ENCODE results near the gene METRNL.

METRNL gene

DNA sequence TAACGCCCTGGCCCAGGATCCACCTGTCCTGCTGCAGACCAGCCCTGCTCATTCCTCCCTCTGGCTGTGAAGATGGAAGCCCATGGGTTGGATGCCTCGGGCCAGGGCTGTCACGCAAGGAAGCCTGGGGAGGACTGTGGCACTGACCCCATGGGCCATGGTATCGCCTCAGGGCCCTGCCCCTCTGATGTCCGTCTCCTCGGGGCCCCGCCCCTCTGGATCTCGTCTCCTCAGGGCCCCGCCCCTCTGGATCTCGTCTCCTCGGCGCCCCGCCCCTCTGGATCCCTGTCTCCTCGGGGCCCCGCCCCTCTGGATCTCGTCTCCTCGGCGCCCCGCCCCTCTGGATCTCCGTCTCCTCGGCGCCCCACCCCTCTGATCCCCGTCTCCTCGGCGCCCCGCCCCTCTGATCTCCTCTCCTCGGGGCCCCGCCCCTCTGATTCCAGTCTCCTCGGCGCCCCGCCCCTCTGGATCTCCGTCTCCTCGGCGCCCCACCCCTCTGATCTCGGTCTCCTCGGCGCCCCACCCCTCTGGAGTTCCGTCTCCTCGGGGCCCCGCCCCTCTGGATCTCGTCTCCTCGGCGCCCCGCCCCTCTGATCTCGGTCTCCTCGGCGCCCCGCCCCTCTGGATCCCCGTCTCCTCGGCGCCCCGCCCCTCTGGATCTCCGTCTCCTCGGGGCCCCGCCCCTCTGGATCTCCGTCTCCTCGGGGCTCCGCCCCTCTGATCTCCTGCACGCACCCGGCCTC, 24.0 kb downstream of the METRNL start:
- ATAC-seq (replicated peaks): no peak
- H3K27me3 Mint-ChIP-seq: peaks cover 27 to 60% of the 10 kb centered on the region in 2 donors
- no peaks in the 10 kb centered on the region for H3K9me3 Mint-ChIP-seq
- no peak for DNase-seq
- H3K27ac Mint-ChIP-seq: no peak overlapping the region
- H3K4me1 Mint-ChIP-seq: peaks cover 17 to 29% of the 10 kb centered on the region in 2 donors
- H3K4me3 Mint-ChIP-seq: peak overlapping the region in 1 of 2 donors; percentile 61
- no peaks in the 10 kb centered on the region for H3K36me3 Mint-ChIP-seq

DNA sequence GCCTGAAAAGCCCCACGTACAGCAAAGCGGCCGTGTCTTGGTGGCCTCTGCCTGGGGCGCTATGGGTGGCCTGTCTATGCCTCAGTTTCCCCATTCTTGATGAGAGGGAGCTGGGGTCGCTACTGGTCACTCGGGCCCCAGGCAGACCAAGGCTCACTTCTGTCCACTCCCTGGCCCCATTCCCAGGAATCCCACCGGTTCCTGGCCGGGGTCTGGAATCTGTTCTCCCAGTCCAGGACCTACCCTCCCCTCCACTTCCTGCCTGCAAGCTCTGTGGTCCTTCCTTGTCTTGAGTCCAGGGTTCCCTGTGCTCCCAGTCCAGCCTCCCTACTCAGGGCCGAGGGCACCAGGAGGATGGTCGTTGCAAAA, 24.5 kb downstream of the METRNL start:
- peak overlapping the region in 1 of 2 donors; percentile 61 for H3K4me3 Mint-ChIP-seq
- no peaks in the 10 kb centered on the region for H3K36me3 Mint-ChIP-seq
- H3K27me3 Mint-ChIP-seq: peaks cover 32 to 63% of the 10 kb centered on the region in 2 donors
- no peak overlapping the region for H3K27ac Mint-ChIP-seq
- DNase-seq: no peak
- H3K4me1 Mint-ChIP-seq: peaks cover 16 to 24% of the 10 kb centered on the region in 2 donors
- no peaks in the 10 kb centered on the region for H3K9me3 Mint-ChIP-seq
- ATAC-seq (replicated peaks): no peak

DNA sequence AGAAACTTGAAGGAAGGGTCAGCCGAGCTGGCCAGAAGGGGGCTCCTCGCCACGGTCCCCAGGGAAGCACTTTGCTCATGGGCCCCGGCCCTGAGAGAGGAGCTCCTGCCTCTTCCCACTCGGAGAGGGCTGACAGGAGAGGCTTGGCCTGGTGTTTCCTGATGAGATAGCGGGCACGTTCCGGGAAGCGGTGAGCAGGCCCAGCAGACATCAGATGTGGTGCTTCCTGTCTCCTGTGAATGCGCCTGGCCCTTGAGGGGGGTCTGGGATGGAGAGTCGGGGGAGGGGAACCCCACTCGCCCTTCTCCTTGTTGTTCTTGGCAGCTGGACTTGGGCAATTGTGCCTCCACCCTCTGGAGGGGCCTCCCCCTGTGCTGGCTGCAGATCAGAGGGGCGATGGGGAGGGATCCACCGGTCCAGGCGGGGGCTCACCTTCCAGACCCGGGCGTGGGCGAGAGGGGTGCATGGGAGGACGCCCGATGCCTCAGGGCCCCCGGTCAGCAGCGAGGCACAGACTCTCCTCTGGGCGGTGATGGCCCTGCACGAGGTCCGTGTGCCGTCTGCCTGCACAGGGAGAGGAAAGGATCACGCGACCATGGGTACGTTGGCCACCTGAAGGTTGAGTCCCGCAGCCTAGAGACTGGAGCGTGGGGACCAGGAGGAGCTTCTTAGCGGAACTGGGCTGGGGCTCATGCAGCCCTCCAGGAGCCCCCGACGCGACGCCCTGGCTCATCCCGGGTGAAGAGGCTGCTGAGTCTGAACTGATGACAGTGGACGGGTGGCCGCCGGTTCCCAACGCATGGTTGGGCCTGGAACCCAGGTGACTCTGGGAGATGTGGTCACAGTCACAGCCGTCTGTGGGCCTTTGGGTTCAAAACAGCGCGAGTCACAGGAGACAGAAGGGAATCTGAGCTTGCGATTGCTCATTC, 25.4 kb downstream of the METRNL start:
- Mint-ChIP-seq H3K27me3 (peaks cover 39 to 66% of the 10 kb centered on the region in 2 donors), H3K36me3 (no peaks in the 10 kb centered on the region), H3K4me3 (no peak overlapping the region), H3K4me1 (peaks cover 12 to 15% of the 10 kb centered on the region in 2 donors), H3K27ac (no peak overlapping the region), H3K9me3 (no peaks in the 10 kb centered on the region)
- no peak for ATAC-seq (replicated peaks)
- no peak for DNase-seq

DNA sequence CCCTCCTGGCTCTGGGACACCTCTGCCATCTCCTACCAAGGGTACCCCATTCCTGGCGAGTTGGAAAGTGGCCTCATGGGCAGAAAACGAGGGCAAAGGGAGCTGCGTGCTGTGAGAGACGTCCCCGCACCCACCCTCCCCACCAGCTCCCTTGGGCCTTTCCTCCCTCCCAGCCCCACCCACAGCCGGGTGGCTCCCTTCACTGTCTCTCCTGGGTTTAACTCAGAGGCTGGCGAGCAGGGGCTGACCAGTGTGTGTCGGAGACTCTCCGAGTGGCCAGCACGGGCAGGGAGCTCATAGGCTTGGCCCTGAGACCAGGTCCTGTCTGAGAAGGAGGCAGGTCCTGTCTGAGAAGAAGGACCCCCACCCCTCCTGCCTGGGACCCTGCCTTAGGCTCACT, 26.1 kb downstream of the METRNL start:
- no peak overlapping the region for H3K27ac Mint-ChIP-seq
- DNase-seq (no peak), ATAC-seq (replicated peaks) (no peak)
- H3K27me3 Mint-ChIP-seq: peaks cover 44 to 65% of the 10 kb centered on the region in 2 donors
- peaks cover 10 to 11% of the 10 kb centered on the region in 2 donors for H3K4me1 Mint-ChIP-seq
- H3K36me3 Mint-ChIP-seq: no peaks in the 10 kb centered on the region
- no peaks in the 10 kb centered on the region for H3K9me3 Mint-ChIP-seq
- H3K4me3 Mint-ChIP-seq: no peak overlapping the region

DNA sequence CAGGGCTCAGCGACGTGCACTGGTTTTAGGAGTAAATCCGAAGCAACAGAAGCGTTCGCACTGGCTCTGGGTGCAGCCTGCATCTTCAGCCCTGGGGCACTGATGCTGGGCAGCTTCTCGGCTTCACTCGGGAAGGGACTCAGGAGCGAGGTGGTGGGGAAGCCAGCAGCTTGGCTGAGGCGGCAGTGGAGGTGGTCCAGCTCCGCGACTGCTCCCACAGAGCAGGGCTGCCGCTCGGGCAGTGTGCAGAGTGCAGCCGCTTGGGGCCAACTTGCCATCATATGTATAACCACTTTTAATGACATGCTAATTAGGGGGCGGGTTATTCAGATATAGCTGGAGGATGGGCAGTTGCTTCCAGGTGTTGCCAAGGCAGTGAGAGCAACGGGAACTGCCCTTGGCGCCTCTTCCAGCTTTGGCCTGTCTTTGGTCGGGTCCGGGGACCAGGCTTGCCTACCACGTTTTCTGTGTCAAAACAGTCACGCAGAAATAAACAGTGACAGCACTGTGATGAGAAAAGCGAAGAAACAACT, 26.7 kb downstream of the METRNL start:
- H3K9me3 Mint-ChIP-seq: no peaks in the 10 kb centered on the region
- H3K36me3 Mint-ChIP-seq: no peaks in the 10 kb centered on the region
- ATAC-seq (replicated peaks) (no peak), DNase-seq (no peak)
- peaks cover 50 to 65% of the 10 kb centered on the region in 2 donors for H3K27me3 Mint-ChIP-seq
- no peak overlapping the region for H3K27ac Mint-ChIP-seq
- H3K4me1 Mint-ChIP-seq: peaks cover 6% of the 10 kb centered on the region in 2 donors
- H3K4me3 Mint-ChIP-seq: no peak overlapping the region

DNA sequence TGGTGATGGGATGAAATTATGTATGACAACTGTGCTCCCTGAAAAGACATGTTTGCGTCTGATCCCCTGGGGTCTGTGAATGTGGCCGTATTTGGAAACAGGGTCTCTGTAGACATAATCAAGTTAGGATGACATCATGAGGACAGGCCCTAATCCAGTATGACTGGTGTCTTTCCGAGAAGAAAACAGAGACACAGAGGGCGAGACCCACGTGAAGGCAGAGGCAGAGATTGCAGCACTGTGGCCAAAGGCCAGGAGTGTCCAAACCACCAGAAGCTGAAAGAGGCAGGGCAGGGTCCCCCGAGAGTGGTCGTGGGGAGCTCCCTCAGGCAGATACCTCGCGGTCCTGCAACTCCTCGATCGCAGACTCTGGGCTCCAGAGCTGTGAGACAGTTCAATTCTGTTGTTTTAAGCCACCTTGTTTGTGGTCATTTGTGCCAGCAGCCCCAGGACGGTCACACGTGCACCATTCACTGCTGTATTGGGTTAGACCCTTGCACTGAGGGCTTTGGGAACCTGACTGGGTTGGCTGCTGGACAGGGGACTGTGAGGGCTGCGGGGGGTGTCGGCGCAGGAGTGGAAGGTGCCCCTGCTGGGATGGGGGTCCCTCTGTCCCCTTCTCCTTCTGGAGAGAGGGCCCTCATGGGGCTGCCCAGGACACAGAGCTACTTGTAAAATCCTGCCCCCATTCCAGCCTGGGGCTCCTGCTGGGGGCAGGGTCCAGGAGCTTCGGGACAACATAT, 27.7 kb downstream of the METRNL start:
- Mint-ChIP-seq H3K27me3 (peaks cover 49 to 70% of the 10 kb centered on the region in 2 donors), H3K36me3 (no peaks in the 10 kb centered on the region), H3K4me3 (no peak overlapping the region), H3K9me3 (no peaks in the 10 kb centered on the region), H3K27ac (no peak overlapping the region), H3K4me1 (peaks cover 0 to 4% of the 10 kb centered on the region in 2 donors)
- no peak for DNase-seq
- ATAC-seq (replicated peaks): no peak

DNA sequence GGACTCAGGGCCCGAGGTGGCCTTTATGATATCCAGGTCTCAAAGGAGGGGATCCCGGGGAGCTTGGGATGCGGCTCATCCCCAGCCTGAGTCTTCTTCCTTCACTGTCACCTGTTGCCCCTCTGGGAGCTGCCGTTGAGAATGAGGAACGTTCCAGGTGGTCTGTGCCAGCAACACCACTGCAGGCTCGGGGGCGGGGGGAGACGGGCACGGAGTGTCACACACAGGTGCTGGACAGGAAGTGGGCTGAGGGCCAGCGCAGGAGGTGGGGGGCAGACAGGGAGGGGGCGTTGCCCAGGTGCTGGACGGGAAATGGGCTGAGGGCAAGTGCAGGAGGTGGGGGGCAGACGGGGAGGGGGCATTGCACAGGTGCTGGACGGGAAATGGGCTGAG, 28.2 kb downstream of the METRNL start:
- H3K27ac Mint-ChIP-seq: no peak overlapping the region
- no peak for DNase-seq
- no peak for ATAC-seq (replicated peaks)
- H3K36me3 Mint-ChIP-seq: no peaks in the 10 kb centered on the region
- H3K4me1 Mint-ChIP-seq: peaks cover 0 to 4% of the 10 kb centered on the region in 2 donors
- no peaks in the 10 kb centered on the region for H3K9me3 Mint-ChIP-seq
- no peak overlapping the region for H3K4me3 Mint-ChIP-seq
- H3K27me3 Mint-ChIP-seq: peaks cover 49 to 72% of the 10 kb centered on the region in 2 donors

DNA sequence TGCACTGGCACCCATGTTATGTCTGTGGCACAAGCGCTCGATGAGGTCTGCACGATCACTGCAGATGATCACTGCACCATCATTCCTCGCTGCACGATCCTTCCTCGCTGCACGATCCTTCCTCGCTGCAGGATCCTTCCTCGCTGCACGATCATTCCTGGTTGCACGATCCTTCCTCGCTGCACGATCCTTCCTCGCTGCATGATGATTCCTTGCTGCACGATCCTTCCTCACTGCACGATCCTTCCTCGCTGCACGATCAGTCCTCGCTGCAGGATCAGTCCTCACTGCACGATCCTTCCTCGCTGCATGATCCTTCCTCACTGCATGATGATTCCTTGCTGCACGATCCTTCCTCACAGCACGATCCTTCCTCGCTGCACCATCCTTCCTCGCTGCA, 29.3 kb downstream of the METRNL start:
- Mint-ChIP-seq H3K4me1 (peaks cover 0 to 4% of the 10 kb centered on the region in 2 donors), H3K4me3 (no peak overlapping the region), H3K36me3 (no peaks in the 10 kb centered on the region), H3K27me3 (peaks cover 49 to 75% of the 10 kb centered on the region in 2 donors), H3K27ac (no peak overlapping the region), H3K9me3 (no peaks in the 10 kb centered on the region)
- DNase-seq (no peak), ATAC-seq (replicated peaks) (no peak)

DNA sequence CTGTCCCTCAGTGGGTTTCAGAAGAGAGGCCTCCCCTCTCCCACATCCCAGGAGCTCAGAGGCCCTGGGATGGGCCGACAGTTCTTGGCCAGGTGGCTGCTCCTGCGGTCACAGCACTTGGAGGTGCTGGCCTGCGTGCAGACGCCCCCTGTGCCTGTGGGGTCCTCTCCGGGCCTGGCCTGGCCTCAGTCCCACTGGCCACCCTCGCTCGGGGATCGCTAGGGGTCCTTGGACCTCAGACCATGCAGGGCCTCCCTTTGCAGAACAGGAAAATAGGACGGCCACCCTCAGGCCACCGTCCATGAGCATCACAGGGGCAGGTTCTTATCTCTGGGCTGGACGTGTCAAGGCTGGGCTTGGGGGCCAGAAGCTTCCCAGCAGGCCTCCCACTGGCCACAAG, 30.0 kb downstream of the METRNL start:
- ATAC-seq (replicated peaks) (no peak), DNase-seq (no peak)
- Mint-ChIP-seq H3K27me3 (peaks cover 49 to 69% of the 10 kb centered on the region in 2 donors), H3K27ac (no peak overlapping the region), H3K36me3 (no peaks in the 10 kb centered on the region), H3K9me3 (no peaks in the 10 kb centered on the region), H3K4me1 (peaks cover 0 to 2% of the 10 kb centered on the region in 2 donors), H3K4me3 (no peak overlapping the region)

DNA sequence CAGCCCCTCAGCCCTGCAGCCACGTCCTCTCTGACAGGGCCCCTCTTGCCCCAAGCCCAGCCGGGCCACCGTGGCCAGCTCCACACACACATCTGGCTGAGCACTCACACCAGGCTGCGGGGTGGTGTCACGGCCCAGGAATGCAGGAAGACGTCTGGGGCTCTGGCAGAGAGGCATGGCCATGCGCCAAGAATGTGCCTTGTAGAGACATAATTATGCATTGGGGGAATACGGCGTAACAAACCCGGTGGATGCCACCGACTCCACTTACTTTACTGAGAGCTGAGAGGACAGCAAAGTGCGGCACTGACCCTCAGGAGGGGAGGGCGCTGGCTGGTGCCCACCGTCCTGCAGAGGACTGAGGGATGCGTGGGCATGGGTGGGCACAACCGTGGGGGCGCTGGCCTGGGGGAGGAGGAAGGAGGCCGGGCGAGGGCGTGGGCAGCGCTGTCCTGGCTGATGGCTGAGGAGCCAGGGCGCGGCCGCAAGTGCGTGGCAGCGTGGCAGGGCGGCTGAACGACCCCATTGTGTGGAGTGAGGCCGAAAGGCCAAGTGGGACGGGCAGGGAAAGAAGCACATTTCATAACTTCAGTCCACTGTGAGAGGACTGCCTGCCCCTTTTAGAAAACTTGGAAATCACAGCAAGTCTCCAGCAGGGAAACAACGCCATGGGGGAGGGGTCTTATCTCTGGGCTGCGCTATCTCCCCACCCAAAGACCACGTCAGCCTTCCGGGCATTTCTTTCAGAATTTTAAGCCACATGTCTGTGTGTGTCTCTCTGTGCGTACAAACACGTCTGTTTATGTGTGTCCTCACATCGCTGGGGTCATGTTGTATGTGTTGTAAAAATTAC, 30.6 kb downstream of the METRNL start:
- no peaks in the 10 kb centered on the region for H3K36me3 Mint-ChIP-seq
- H3K27me3 Mint-ChIP-seq: peaks cover 45 to 62% of the 10 kb centered on the region in 2 donors
- H3K4me1 Mint-ChIP-seq: peaks cover 0 to 2% of the 10 kb centered on the region in 2 donors
- H3K9me3 Mint-ChIP-seq: no peaks in the 10 kb centered on the region
- ATAC-seq (replicated peaks) (no peak), DNase-seq (no peak)
- no peak overlapping the region for H3K27ac Mint-ChIP-seq
- no peak overlapping the region for H3K4me3 Mint-ChIP-seq

DNA sequence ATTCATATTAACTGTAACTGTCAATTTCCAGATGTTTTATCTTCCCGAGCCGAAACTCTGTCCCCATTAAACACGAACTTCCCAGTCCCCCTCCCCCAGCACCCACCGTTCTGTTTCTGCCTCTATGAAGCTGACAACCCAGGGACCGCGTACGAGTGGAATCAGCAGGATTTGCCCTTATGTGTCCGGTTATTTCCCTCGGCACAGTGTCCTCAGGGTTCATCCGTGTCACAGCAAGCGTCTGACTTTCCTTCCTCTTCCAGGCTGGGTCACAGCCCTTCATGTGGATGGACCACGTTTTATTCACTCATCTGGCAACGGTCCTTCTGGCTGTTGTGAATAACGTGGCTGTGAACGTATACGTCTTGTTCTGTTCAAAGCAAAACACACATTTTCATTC, 31.3 kb downstream of the METRNL start:
- Mint-ChIP-seq H3K36me3 (no peaks in the 10 kb centered on the region), H3K9me3 (no peaks in the 10 kb centered on the region), H3K4me1 (peaks cover under 1 to 2% of the 10 kb centered on the region in 2 donors), H3K27ac (no peak overlapping the region), H3K27me3 (peaks cover 50 to 58% of the 10 kb centered on the region in 2 donors), H3K4me3 (no peak overlapping the region)
- DNase-seq (no peak), ATAC-seq (replicated peaks) (no peak)

DNA sequence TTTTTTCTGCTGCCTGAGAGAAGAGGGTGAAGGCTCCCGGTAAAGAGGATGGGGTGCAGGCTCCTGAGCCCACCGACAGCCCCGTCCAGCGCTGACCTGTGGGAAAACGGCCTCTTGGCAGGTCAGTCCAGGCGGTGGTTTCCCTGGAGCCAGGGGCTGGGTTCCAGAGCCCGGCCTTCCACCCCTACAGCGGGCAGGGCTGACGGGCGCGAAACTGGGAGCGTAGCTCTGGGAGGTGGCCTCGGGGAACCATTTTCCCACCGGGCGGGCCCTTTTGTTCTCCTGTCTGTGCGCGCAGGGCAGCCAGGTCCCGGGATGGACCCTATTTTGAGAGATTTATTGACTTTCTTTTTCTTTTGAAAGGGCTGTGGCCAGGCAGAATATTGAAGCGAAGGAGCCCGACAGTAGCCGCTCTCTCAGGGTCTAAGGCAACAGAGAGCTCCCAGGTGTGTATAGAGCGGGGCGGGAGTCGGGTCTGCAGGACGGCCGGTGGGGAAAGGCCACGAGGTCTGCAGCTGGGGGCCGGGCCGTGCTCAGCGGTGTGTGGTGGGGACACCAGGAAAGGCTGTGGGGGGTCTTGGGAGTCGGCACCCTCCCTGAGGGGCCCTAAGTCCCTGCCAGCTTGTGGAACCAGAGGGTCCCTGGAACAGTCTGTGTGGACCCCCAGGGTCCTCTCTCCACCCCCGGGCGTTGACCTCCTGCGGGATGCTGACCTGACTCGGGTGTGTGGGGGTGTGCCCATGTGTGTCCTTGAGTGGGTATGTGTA, 32.3 kb downstream of the METRNL start:
- no peak overlapping the region for H3K27ac Mint-ChIP-seq

DNA sequence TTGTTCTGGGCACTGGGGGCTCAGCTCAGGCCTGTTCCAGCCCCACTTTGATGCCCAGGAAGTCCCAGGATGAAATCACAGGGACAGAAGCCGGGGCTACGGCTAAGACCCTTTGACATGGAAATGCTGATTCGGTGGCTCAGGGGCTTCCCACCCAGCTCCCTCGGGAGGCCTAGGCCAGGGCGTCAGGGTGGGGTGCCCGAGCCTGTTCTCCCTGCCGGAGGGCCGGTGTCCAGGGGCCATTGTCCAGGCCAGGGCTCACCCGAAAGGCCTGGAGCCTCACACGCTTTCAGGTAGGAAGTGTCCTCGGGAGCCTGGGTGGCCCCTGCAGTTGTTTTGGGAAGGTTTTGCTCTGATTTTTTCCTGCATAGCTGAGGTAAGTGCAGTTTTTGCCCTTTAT, 34.0 kb downstream of the METRNL start:
- H3K4me3 Mint-ChIP-seq: no peak overlapping the region
- H3K27me3 Mint-ChIP-seq: peaks cover 43 to 55% of the 10 kb centered on the region in 2 donors
- DNase-seq (no peak), ATAC-seq (replicated peaks) (no peak)
- no peaks in the 10 kb centered on the region for H3K9me3 Mint-ChIP-seq
- no peak overlapping the region for H3K27ac Mint-ChIP-seq
- H3K4me1 Mint-ChIP-seq: peaks cover 3 to 8% of the 10 kb centered on the region in 2 donors
- no peaks in the 10 kb centered on the region for H3K36me3 Mint-ChIP-seq

More for the DNA sequence above, 32.3 kb downstream of the METRNL start:
- H3K36me3 Mint-ChIP-seq: no peaks in the 10 kb centered on the region
- ATAC-seq (replicated peaks) (no peak), DNase-seq (no peak)
- no peak overlapping the region for H3K4me3 Mint-ChIP-seq
- peaks cover 2 to 5% of the 10 kb centered on the region in 2 donors for H3K4me1 Mint-ChIP-seq
- H3K9me3 Mint-ChIP-seq: no peaks in the 10 kb centered on the region
- peaks cover 58 to 66% of the 10 kb centered on the region in 2 donors for H3K27me3 Mint-ChIP-seq

All from stimulated activated naive B cell treated with anti-CD40 and anti-IgM and Interleukin-4, amounts not matched to agents 10 μg/mL and 1 μg/mL and 100 μg/mL, for 72 hours (primary cell).